Mammary epithelial cell (primary cell): ENCODE results near the gene NXPH2.

Experiments
- CTCF ChIP-seq, 2 donors: IDR thresholded peaks in 1 of 2; conservative IDR thresholded peaks in 1 of 2; 2 replicates each; pipeline ENCODE4 v1.5.1; 2011 to 2012; ENCODE audit warnings: inconsistent platforms in 2 of 2, low read length in 2 of 2, mild to moderate bottlenecking in 2 of 2, control low read depth in 1 of 2, low read depth in 1 of 2; ENCODE audit not compliant: insufficient read depth in 1 of 2; ENCODE audit errors: extremely low read depth in 1 of 2
- EZH2 ChIP-seq: IDR thresholded peaks from 2 replicates; pipeline ENCODE4 v1.6.1; 2012; ENCODE audit warnings: low read length, inconsistent platforms, borderline replicate concordance

- TF ChIP-seq CTCF (conservative IDR thresholded peaks at IDR 0.05 in 1 of 2, IDR thresholded peaks at IDR 0.05 in 1 of 2; ENCODE audit: extremely low read depth in 1 of 2, insufficient read depth in 1 of 2, low read depth in 1 of 2, low read length in 2 of 2) (no peak), EZH2 (no peak)
These were observed at the start of gene NXPH2 for GRCh38 chr2:138779781-138780445.
